Loucy (cell line): ENCODE data around the gene PPOX.

ENCODE experiments used
- H2AFZ ChIP-seq: fragments of 200-600 bp; sonication (generic); 2 replicates; pipeline ENCODE4 v1.6.0; 2016; ENCODE audit warnings: antibody characterized with exemption, mild to moderate bottlenecking, low read length, moderate library complexity
- H3F3A ChIP-seq: fragments of 200-600 bp; 2 replicates; pipeline ENCODE4 v1.6.0; 2016; ENCODE audit warnings: antibody characterized with exemption, low read depth, mild to moderate bottlenecking
- H3K27me3 ChIP-seq: fragments of 200-600 bp; sonication (generic); 2 replicates; pipeline ENCODE4 v1.6.1; 2014; ENCODE audit warnings: low read length, mild to moderate bottlenecking; ENCODE audit not compliant: insufficient read depth, poor library complexity, severe bottlenecking
- H3K36me3 ChIP-seq: fragments of 200-600 bp; sonication (generic); 2 replicates; pipeline ENCODE4 v1.6.1; 2016; ENCODE audit warnings: low read length; ENCODE audit not compliant: insufficient read depth
- H3K4me1 ChIP-seq: fragments of 200-600 bp; sonication (generic); 2 replicates; pipeline ENCODE4 v1.5.1; 2014; ENCODE audit warnings: low read length, mild to moderate bottlenecking; ENCODE audit not compliant: insufficient read depth, poor library complexity, severe bottlenecking
- H3K4me2 ChIP-seq: fragments of 200-600 bp; sonication (generic); 2 replicates; pipeline ENCODE4 v1.6.0; 2014; ENCODE audit warnings: antibody characterized with exemption, low read length, low read depth, mild to moderate bottlenecking; ENCODE audit not compliant: poor library complexity, severe bottlenecking
- H3K4me3 ChIP-seq: fragments of 200-600 bp; sonication (generic); 2 replicates; pipeline ENCODE4 v1.5.1; 2014; ENCODE audit warnings: low read length, mild to moderate bottlenecking, mixed read lengths; ENCODE audit not compliant: poor library complexity, severe bottlenecking
- H3K79me2 ChIP-seq: fragments of 200-600 bp; sonication (generic); 2 replicates; pipeline ENCODE4 v1.6.1; 2014; ENCODE audit warnings: low read length; ENCODE audit not compliant: insufficient read depth
- H3K9ac ChIP-seq: fragments of 200-600 bp; sonication (generic); 2 replicates; pipeline ENCODE4 v1.6.0; 2014; ENCODE audit warnings: mild to moderate bottlenecking, low read depth, low read length, moderate library complexity; ENCODE audit not compliant: poor library complexity, severe bottlenecking
- H3K9me2 ChIP-seq: fragments of 200-600 bp; sonication (generic); replicated peaks from 2 replicates; pipeline ENCODE4 v1.6.1; 2016; ENCODE audit warnings: low read depth, low read length, mixed read lengths
- H3K9me3 ChIP-seq: fragments of 200-600 bp; sonication (generic); 2 replicates; pipeline ENCODE4 v1.6.1; 2014; ENCODE audit warnings: mild to moderate bottlenecking, antibody characterized with exemption, low read length, low read depth; ENCODE audit not compliant: insufficient read depth
- H4K20me1 ChIP-seq: fragments of 200-600 bp; sonication (generic); 2 replicates; pipeline ENCODE4 v1.6.0; 2014; ENCODE audit warnings: antibody characterized with exemption, low read length, mild to moderate bottlenecking; ENCODE audit not compliant: insufficient read depth, poor library complexity, severe bottlenecking
- EZH2phosphoT487 ChIP-seq: fragments of 200-600 bp; IDR thresholded peaks from 2 replicates; pipeline ENCODE4 v1.6.1; 2018; ENCODE audit warnings: antibody characterized with exemption, mild to moderate bottlenecking, moderate library complexity, borderline replicate concordance
- TF ChIP-seq, protein P1 (sequence below): fragments of 200-600 bp; sonication (generic); conservative IDR thresholded peaks from 2 replicates; pipeline ENCODE4 v1.5.1; 2014; ENCODE audit warnings: mild to moderate bottlenecking, antibody characterized with exemption, low read length

The PPOX gene

GRCh38 chr1:161200421-161200991, 34.3 kb downstream of the PPOX start:
- no peak overlapping the region for H3K9ac ChIP-seq
- H4K20me1 ChIP-seq: no peaks in the 10 kb centered on the region
- no peaks in the 10 kb centered on the region for H3K9me3 ChIP-seq
- H3K27me3 ChIP-seq: no peaks in the 10 kb centered on the region
- H3K79me2 ChIP-seq: peaks cover 27% of the 10 kb centered on the region
- no peak for TF ChIP-seq EZH2phosphoT487
- TF ChIP-seq, protein P1, sequence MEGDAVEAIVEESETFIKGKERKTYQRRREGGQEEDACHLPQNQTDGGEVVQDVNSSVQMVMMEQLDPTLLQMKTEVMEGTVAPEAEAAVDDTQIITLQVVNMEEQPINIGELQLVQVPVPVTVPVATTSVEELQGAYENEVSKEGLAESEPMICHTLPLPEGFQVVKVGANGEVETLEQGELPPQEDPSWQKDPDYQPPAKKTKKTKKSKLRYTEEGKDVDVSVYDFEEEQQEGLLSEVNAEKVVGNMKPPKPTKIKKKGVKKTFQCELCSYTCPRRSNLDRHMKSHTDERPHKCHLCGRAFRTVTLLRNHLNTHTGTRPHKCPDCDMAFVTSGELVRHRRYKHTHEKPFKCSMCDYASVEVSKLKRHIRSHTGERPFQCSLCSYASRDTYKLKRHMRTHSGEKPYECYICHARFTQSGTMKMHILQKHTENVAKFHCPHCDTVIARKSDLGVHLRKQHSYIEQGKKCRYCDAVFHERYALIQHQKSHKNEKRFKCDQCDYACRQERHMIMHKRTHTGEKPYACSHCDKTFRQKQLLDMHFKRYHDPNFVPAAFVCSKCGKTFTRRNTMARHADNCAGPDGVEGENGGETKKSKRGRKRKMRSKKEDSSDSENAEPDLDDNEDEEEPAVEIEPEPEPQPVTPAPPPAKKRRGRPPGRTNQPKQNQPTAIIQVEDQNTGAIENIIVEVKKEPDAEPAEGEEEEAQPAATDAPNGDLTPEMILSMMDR: no peak
- no peaks in the 10 kb centered on the region for H3K36me3 ChIP-seq
- no peak overlapping the region for H3K4me3 ChIP-seq
- H3K4me2 ChIP-seq: no peak overlapping the region
- H3F3A ChIP-seq: no peaks in the 10 kb centered on the region
- H2AFZ ChIP-seq: peak overlapping the region; percentile 68
- no peaks in the 10 kb centered on the region for H3K9me2 ChIP-seq
- peaks cover 31% of the 10 kb centered on the region for H3K4me1 ChIP-seq

DNA sequence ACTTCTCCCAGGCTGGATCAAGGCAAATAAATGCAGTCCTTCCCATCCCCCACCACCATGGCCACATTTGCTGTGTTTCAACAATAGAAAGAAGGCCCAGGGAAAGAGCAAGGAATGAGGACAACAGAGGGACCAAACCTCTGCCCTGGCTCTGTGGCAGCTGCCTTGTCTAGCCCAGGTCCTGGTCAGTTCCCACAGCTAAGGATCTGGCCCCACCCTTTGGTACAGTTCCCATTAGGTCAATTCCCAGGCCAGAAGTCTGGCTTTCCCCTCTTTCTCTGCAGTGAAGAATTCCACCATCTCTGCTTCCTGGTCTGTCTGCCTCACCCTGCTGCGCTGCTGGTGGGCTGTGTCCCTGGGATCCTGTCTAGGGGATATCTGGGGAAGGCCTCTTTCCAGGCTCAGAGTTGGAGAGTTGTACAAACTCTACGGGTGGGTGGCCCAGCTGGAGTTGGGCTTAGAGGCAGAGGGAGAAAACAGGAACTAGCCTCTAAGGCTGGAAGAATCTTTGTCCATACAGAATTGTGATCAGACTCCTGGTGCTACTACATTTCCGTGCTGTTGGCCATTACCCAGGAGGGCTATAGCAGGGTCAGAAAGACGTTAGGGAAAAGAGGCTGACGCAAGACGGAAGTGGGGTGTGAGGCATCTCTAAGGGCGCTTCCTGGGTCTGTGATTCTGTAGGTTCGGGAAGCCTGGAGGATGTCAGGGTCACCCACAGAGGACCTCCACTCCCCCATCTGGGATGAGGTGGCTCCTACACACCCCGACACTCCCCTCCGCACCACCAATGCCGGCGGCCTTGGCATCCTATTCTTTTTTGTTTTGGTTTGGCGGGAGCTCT, 35.0 kb downstream of the PPOX start:
- Histone ChIP-seq H4K20me1 (no peaks in the 10 kb centered on the region), H3F3A (no peaks in the 10 kb centered on the region), H3K27me3 (no peaks in the 10 kb centered on the region), H3K9me2 (no peaks in the 10 kb centered on the region), H2AFZ (peak overlapping the region; percentile 95), H3K79me2 (peaks cover 29% of the 10 kb centered on the region), H3K4me2 (peak overlapping the region; percentile 45), H3K9me3 (no peaks in the 10 kb centered on the region), H3K36me3 (no peaks in the 10 kb centered on the region), H3K4me1 (peaks cover 31% of the 10 kb centered on the region), H3K9ac (peak overlapping the region; percentile 42), H3K4me3 (peak overlapping the region; percentile 36)
- TF ChIP-seq, protein P1: no peak
- TF ChIP-seq EZH2phosphoT487: no peak

- peaks cover 2% of the 10 kb centered on the region; the same call in 1 of the 2 replicates for H3K36me3 ChIP-seq
- H3K4me3 ChIP-seq: peak within 1 kb of the TSS; percentile 95
- H3K4me1 ChIP-seq: peaks cover 31% of the 10 kb centered on the region
- TF ChIP-seq EZH2phosphoT487: no peak
- TF ChIP-seq, protein P1: peak; percentile 55
- H3K9me3 ChIP-seq: no peaks in the 10 kb centered on the region
- peak within 1 kb of the TSS; percentile 95 for H2AFZ ChIP-seq
- no peaks in the 10 kb centered on the region for H4K20me1 ChIP-seq
- no peaks in the 10 kb centered on the region for H3K27me3 ChIP-seq
- peak within 1 kb of the TSS; percentile 89 for H3K4me2 ChIP-seq
- peaks cover 29% of the 10 kb centered on the region for H3K79me2 ChIP-seq
- no peaks in the 10 kb centered on the region for H3K9me2 ChIP-seq
- H3F3A ChIP-seq: no peaks in the 10 kb centered on the region
- peak within 1 kb of the TSS; percentile 94 for H3K9ac ChIP-seq
Measured at GRCh38 chr1:161201836-161202712, 35.8 kb downstream of the PPOX start, which contains the start of gene NDUFS2. NDUFS2 (plus strand) TSS chr1:161202367; CDS start chr1:161202386, 19 bp downstream.
